Globus pallidus (tissue), 1 donor: Measurements from ENCODE around the gene RGS1.

Experiments
- DNase-seq: peaks from one replicate; pipeline ENCODE4 v3.0.0-alpha.2; 2015; ENCODE audit warnings: low spot score

The RGS1 gene

GRCh38 chr1:192620071-192620635, 44.6 kb downstream of the RGS1 start:
- DNase-seq = no peak

- no peak for DNase-seq
Observed at GRCh38 chr1:192626366-192627179, 51.0 kb downstream of the RGS1 start.

- DNase-seq = no peak
Observed at GRCh38 chr1:192627901-192628300, 52.3 kb downstream of the RGS1 start.

- DNase-seq = no peak
Observed at GRCh38 chr1:192628396-192629057, 53.0 kb downstream of the RGS1 start.

GRCh38 chr1:192629612-192630011, 54.0 kb downstream of the RGS1 start:
- DNase-seq = no peak
